Epithelial cell of proximal tubule (primary cell): ENCODE results near the gene CEP70. TPM values are rescaled to one million over a fixed set of nuclear protein-coding genes. Genes with fewer than 3 reads are reported as not detected.
"Not testable (repeated sequence)": the region's sequence is repeated elsewhere in the genome, so short reads cannot be mapped to it uniquely, and the experiment has no call there.

Source experiments
- DNase-seq: peaks from one replicate; pipeline ENCODE4 v3.0.0-alpha.2; 2011; ENCODE audit warnings: low read depth
- H3K4me3 ChIP-seq: 2 replicates; pipeline ENCODE4 v1.5.1; 2011; ENCODE audit warnings: low read depth, mild to moderate bottlenecking, low read length
- total RNA-seq: library from RNA; depleted of rRNA; stranded (reverse); fragments of >200 nt; gene quantifications from 2 replicates; pipeline ENCODE4 v1.2.3, GENCODE V29; 2015
- TF ChIP-seq, protein P1 (sequence below): conservative IDR thresholded peaks from 2 replicates; pipeline ENCODE4 v1.5.1; 2012; ENCODE audit warnings: low read depth, mild to moderate bottlenecking, low read length

The CEP70 gene
- total RNA-seq, 1 donor from 2014 or later, result 21.0 TPM

GRCh38 chr3:138491971-138492370 is 102.1 kb downstream of the CEP70 start:
- H3K4me3 ChIP-seq, result no peak overlapping the region
- TF ChIP-seq, protein P1, sequence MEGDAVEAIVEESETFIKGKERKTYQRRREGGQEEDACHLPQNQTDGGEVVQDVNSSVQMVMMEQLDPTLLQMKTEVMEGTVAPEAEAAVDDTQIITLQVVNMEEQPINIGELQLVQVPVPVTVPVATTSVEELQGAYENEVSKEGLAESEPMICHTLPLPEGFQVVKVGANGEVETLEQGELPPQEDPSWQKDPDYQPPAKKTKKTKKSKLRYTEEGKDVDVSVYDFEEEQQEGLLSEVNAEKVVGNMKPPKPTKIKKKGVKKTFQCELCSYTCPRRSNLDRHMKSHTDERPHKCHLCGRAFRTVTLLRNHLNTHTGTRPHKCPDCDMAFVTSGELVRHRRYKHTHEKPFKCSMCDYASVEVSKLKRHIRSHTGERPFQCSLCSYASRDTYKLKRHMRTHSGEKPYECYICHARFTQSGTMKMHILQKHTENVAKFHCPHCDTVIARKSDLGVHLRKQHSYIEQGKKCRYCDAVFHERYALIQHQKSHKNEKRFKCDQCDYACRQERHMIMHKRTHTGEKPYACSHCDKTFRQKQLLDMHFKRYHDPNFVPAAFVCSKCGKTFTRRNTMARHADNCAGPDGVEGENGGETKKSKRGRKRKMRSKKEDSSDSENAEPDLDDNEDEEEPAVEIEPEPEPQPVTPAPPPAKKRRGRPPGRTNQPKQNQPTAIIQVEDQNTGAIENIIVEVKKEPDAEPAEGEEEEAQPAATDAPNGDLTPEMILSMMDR, result no peak
- no peak for DNase-seq

DNA sequence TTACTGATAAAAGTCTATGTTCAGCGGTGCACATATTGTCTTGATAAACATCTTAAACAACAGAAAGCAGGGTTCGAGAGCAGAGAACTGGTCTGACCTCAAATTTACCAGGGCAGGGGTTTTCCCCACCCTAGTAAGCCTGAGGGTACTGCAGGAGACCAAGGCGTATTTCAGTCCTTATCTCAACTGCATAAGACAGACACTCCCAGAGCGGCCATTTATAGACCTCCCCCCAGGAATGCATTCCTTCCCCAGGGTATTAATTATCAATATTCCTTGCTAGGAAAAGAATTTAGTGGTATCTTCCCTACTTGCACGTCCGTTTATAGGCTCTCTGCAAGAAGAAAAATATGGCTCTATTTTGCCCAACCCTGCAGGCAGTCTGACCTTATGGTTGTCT is 107.5 kb downstream of the CEP70 start:
- DNase-seq, H3K4me3 ChIP-seq: not testable (repeated sequence)

GRCh38 chr3:138484672-138485071 is 109.4 kb downstream of the CEP70 start:
- DNase-seq, H3K4me3 ChIP-seq: not testable (repeated sequence)

DNA sequence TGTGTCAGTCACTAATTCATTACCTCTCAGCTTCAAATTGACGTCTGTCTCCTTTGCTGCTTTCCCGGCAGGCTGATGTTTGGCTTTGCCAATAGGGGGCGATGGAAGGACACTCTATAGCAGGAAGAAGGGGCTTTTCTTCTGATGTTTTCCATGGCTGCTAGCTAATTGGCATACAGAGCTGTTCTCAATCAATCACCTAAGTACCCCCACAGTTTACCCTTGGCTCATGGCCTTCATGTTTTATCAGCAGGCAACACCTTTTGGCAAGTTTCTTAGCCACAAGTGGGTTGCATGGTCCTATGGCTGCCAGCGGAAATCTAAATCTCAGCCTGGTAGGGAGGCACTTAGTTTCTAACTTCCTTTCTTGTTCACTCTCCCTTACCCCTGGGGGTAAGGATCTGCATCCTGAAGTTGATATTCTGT is 114.6 kb downstream of the CEP70 start:
- no peak for DNase-seq
- TF ChIP-seq, protein P1, result peak; percentile 96
- no peak overlapping the region for H3K4me3 ChIP-seq

- H3K4me3 ChIP-seq, result no peak overlapping the region
- no peak for DNase-seq
- TF ChIP-seq, protein P1, result no peak
Observed at GRCh38 chr3:138477801-138478200, 116.3 kb downstream of the CEP70 start.

DNA sequence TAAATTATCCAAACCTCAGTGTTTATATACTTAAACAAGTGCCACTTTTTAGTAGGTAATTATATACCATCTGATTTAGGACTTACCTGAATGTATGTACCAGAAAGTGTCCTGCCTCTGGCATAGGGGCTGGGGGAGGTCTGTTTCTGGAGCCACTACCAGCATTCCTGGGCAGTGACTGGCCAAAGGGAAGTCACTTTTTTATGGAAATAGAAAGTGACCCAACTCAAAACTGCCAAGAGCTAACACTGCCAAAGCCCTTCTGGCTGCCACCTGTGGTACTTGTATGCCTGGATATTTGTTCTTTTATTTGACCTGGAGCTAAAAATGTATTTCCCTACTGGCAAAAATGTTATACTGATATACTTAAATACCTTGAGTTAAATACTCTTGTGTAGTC is 116.9 kb downstream of the CEP70 start:
- H3K4me3 ChIP-seq, result no peak overlapping the region
- TF ChIP-seq, protein P1, result no peak
- DNase-seq, result no peak

- TF ChIP-seq, protein P1, result no peak
- DNase-seq, result no peak
- no peak overlapping the region for H3K4me3 ChIP-seq
Observed at GRCh38 chr3:138476526-138476925, 117.5 kb downstream of the CEP70 start.

DNA sequence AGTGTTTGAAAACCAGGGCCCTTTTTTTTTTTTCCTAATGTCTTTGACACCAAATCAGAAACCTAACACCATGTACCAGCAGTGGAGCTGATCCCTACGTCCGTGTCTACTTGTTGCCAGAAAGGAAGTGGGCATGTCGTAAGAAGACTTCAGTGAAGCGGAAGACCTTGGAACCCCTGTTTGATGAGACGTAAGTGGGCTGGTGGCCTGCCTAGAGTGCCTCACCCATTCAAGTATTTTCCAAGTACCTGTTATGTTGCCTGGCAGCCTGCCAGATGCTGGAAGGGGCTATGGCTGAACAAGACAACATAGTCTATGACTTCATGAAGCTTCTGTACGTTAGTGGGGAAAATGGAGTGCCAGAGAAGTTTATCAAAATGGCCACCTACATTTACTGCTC is 119.9 kb downstream of the CEP70 start:
- H3K4me3 ChIP-seq, result no peak overlapping the region
- no peak for DNase-seq
- TF ChIP-seq, protein P1, result no peak
